Frontal cortex (tissue), 1 donor: ENCODE measurements around the gene FRMPD1. TPM values are rescaled to one million over a fixed set of nuclear protein-coding genes. Genes with fewer than 3 reads are reported as not detected.

Experiments
- total RNA-seq: library from RNA; depleted of rRNA; stranded (reverse); fragments of >200 nt; gene quantifications from one replicate; pipeline ENCODE4 v1.2.3, GENCODE V29; 2014

FRMPD1 gene
- total RNA-seq, 1 donor from 2014 or later, result 0.41 TPM

Other genes with a start within 250 kb of the FRMPD1 start
- gene GRHPR, start 228.3 kb upstream of the FRMPD1 start, total RNA-seq, result 48.1 TPM
- gene ZBTB5, start 185.5 kb upstream of the FRMPD1 start, total RNA-seq, result 20.4 TPM
- 40.4 TPM for gene POLR1E, start 165.0 kb upstream of the FRMPD1 start, total RNA-seq
- gene FBXO10, start 74.6 kb upstream of the FRMPD1 start, total RNA-seq, result 8.6 TPM
- gene TOMM5, start 58.4 kb upstream of the FRMPD1 start, total RNA-seq, result 75.0 TPM
- gene TRMT10B, start 102.9 kb downstream of the FRMPD1 start, total RNA-seq, result 3.7 TPM
- gene EXOSC3, start 134.1 kb downstream of the FRMPD1 start, total RNA-seq, result 73.4 TPM
- gene DCAF10, start 149.8 kb downstream of the FRMPD1 start, total RNA-seq, result 23.2 TPM